Ishikawa (cell line): ENCODE measurements around the gene SLC35A3.

ENCODE experiments used
- FOXM1 ChIP-seq: IDR thresholded peaks from 2 replicates; pipeline ENCODE4 v1.6.1; 2012; ENCODE audit warnings: low read depth, borderline replicate concordance
- TAF1 ChIP-seq: IDR thresholded peaks from 2 replicates; pipeline ENCODE4 v1.6.1; 2012; ENCODE audit warnings: low read depth, mild to moderate bottlenecking

DNA sequence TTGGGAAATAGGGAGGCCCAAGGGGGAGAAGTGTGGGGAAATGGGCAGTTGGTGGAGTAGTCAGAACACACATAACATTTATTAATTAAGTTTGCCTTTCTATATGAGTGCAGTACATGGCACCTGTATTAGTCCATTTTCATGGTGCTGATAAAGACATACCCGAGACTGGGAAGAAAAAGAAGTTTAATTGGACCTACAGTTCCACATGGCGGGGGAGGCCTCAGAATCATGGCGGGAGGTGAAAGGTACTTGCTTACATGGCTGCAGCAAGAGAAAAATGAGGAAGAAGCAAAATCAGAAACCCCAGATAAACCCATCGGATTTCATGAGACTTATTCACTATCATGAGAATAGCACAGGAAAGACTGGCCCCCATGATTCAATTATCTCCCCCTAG is 1.6 kb upstream of the SLC35A3 start:
- TF ChIP-seq TAF1 (no peak), FOXM1 (no peak)
